Natural killer cell treated with Interleukin-12 subunit alpha and Interleukin-12 subunit beta and Interleukin-15 and Interleukin-18, amount 100 ng/mL, for 72 hours (primary cell): ENCODE results near the gene PIM2. TPM values are rescaled to one million over a fixed set of nuclear protein-coding genes. Genes with fewer than 3 reads are reported as not detected.
"Not testable (repeated sequence)": the region's sequence is repeated elsewhere in the genome, so short reads cannot be mapped to it uniquely, and the experiment has no call there.

Experiments used
- ATAC-seq, 2 donors: fragments of 150-1000 bp; cut with Tn5 transposase in 1 of 2; sonication (Bioruptor Pico), chemical (Tn5 transposase) in 1 of 2; 2 replicates each; pipeline ENCODE4 v1.10.0; 2021
- DNase-seq: peaks from one replicate; pipeline ENCODE4 v3.0.0; 2022; ENCODE audit warnings: low spot score
- H3K27ac Mint-ChIP-seq, 2 donors: 1 replicate in 1 of 2; 2 replicates in 1 of 2; pipeline ENCODE4 v1.8.0; 2022; ENCODE audit warnings: mixed read lengths in 2 of 2, mild to moderate bottlenecking in 1 of 2, moderate library complexity in 1 of 2
- H3K27me3 Mint-ChIP-seq, 2 donors: 1 replicate in 1 of 2; 2 replicates in 1 of 2; pipeline ENCODE4 v1.8.0; 2022; ENCODE audit warnings: mixed read lengths in 2 of 2
- H3K36me3 Mint-ChIP-seq: one replicate; pipeline ENCODE4 v1.8.0; 2022; ENCODE audit warnings: mixed read lengths
- H3K4me1 Mint-ChIP-seq, 2 donors: 1 replicate in 1 of 2; 2 replicates in 1 of 2; pipeline ENCODE4 v1.8.0; 2022; ENCODE audit warnings: low read depth in 2 of 2, mixed read lengths in 2 of 2, mild to moderate bottlenecking in 1 of 2
- H3K4me3 Mint-ChIP-seq: one replicate; pipeline ENCODE4 v1.8.0; 2022; ENCODE audit warnings: mixed read lengths
- H3K9me3 Mint-ChIP-seq: 2 replicates; pipeline ENCODE4 v1.8.0; 2022; ENCODE audit warnings: mixed read lengths
- total RNA-seq, 2 donors: library from RNA; stranded (reverse); gene quantifications; one replicate each; pipeline ENCODE4 v1.2.3, GENCODE V29; 2022

PIM2 gene
- total RNA-seq, 2 donors from 2014 or later, result 291 to 478 TPM

DNA sequence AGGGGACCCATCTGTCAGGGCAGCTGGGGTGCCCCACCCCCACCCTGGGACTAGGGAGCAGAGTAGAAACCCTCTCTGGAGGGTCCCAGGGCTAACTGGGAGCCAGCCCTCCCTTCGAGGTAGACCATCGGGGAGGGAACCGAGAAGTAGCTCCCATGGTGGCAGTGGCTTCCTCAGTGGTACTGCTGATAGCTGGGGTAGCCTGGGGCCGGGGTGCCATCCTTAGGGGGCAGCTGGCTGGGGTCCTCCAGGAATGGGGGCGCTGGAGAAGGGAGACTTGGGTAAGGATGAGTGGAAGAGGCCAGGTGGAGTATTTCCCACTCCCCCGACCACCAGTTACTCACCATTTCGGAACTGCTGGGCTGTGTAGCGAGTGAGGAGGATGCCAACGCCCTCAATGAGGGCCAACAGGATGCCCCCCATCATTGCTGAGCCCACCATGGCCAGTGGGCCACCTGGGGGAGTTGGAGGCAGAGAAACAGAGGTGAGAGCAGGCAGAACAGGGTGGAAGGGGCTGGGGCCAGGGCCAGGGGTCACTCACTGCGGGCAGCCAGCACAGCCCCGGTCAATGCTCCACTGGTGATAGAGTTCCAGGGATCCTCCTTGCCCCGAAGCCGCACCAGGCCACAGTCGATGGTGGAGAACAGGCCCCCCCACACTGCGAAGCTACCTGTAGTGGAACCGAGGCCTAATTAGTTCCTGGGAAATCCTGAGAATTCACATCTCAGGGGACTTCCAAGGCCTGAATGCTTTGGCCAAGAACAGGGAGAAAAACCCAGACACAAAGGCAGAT, 25.1 kb downstream of the PIM2 start:
- Mint-ChIP-seq H3K36me3 (no peaks in the 10 kb centered on the region), H3K4me1 (peaks cover 21 to 35% of the 10 kb centered on the region in 2 donors), H3K4me3 (no peak overlapping the region), H3K27ac (peak overlapping the region in 1 of 2 donors; percentile 3), H3K27me3 (peaks cover 0 to 4% of the 10 kb centered on the region in 2 donors), H3K9me3 (no peaks in the 10 kb centered on the region)
- DNase-seq, result no peak
- ATAC-seq, result no peak

DNA sequence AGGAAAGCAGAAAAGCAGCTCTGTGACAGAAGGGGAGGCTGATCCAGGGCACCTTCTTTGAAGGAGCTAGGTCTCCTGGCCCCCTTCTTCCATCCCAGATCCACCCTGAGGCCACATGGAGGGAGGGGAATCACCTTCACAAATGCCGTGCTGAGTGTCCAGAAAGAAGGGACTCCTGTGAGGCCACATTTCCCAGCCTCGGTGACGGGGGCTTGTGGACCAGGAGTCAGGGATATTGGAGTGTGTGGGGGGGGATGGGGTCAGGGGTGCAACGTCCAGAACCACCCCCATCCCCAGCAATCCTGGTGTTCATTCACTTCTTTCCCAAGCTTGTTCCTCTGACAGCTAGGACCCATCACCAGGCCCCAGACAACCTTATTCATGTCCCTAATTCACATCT, 25.9 kb downstream of the PIM2 start:
- H3K9me3 Mint-ChIP-seq, result no peaks in the 10 kb centered on the region
- H3K4me1 Mint-ChIP-seq, result peaks cover 17 to 29% of the 10 kb centered on the region in 2 donors
- DNase-seq (no peak), ATAC-seq (no peak)
- peaks cover 0 to 4% of the 10 kb centered on the region in 2 donors for H3K27me3 Mint-ChIP-seq
- no peak overlapping the region for H3K4me3 Mint-ChIP-seq
- H3K27ac Mint-ChIP-seq, result peak overlapping the region in 1 of 2 donors; percentile 3
- H3K36me3 Mint-ChIP-seq, result no peaks in the 10 kb centered on the region

DNA sequence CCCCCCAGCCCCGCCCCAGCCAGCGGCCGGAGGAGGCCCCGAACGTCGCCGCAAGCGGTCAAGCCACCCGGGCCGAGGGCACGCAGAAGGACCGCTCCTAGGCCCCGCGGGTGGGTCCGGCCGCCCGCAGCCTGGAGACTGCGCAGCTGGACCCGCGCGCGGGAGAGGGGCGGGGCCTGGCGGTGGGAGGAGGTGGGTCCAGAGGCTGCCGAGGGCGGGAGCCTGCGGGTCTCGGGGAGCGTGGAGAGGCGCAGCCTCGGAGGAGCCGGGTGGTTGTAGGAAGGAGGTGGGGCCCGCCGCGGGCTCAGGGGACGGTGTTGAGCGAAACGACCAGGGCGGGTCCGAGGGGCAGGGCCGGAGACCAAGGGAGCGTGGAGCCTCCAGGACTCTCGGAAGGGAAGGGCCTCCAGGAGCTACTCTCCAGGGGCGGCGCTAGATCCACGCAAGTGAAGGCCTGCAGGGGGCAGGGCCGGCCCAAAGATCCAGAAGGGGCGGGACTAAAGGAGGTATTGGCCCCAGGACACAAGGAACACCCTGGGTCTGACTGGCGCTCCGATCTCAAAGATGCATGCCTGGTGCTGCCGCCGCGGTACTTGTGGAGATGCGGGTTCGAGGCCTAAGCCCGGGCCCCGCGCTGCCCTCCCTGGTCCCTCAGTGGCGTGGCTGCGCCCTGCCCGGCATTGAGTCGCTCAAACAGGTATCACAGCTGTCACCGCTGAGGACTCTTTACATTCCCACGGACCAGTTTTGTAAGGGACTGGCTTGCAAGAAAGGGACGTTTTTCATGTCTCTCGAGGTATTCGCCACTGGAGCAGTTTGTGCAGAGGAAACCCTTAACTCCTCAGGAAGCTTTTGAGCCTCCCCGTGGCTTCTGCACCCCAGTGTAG, 27.2 kb downstream of the PIM2 start:
- H3K9me3 Mint-ChIP-seq, result no peaks in the 10 kb centered on the region
- no peaks in the 10 kb centered on the region for H3K36me3 Mint-ChIP-seq
- H3K4me1 Mint-ChIP-seq, result peaks cover 13 to 22% of the 10 kb centered on the region in 2 donors
- no peak overlapping the region for H3K27ac Mint-ChIP-seq
- peak; percentile 93 to 96 for ATAC-seq
- H3K4me3 Mint-ChIP-seq, result peak overlapping the region; percentile 85
- DNase-seq, result peak; percentile 81
- H3K27me3 Mint-ChIP-seq, result peaks cover 0 to 4% of the 10 kb centered on the region in 2 donors

DNA sequence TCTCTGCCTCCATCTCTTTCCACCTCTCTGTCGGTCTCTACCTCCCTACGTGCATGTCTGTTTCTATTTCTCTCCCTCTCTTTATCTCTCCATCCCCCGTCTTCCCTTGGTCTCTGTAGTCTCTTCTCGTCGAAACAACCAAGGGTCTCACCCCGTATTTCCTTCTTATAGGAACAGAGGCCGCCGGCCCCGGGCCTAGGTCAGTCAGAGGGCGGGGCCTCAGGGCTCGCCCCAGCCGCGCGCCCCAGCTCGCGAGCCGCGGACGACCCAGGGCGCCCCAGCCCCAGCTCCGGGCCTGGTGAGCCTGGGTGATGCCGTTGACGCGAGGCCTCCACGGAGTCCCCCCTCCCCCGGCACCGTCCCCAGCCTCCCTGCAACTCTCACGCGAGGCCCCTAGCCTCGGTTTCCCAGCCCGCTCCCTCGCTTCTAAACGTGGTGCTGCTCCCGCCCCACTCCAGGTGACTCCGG, 27.9 kb downstream of the PIM2 start:
- no peak for DNase-seq
- ATAC-seq, result peak; percentile 62 to 68
- Mint-ChIP-seq H3K27me3 (peaks cover 0 to 4% of the 10 kb centered on the region in 2 donors), H3K4me3 (peak overlapping the region; percentile 85), H3K9me3 (no peaks in the 10 kb centered on the region), H3K36me3 (no peaks in the 10 kb centered on the region), H3K27ac (peak overlapping the region in 1 of 2 donors; percentile 17), H3K4me1 (peaks cover 10 to 18% of the 10 kb centered on the region in 2 donors)

DNA sequence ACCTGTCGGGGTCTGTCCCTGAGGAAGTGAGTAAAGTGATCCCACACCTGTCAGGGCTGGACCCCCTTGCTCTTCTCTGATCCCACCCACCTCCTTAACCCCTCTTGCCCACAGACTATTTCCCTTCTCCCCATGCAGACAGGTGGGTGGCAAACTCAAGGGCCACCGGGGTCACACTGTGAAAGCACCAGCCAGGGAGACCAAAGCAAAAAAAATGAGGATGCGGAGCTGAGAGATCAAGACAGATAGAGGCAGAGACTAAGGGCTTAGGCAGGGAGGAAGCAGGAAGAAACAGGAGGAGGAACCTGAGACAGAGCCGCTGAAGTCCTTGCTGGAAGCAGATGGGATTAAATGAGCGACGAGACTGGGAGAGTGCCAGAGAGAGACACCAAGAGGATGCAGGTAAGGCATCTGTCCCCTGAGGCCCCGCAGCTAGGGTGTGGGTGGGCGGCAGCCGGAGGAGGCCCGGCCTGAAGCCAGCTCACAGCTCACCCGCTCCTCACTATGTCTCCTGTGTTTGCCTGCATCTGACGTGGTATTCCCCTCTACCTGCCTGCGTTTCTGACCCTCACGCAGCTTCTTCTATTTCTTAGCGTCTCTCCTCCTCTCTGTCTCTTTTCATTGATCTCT, 28.4 kb downstream of the PIM2 start:
- Mint-ChIP-seq H3K27me3 (peaks cover 0 to 4% of the 10 kb centered on the region in 2 donors), H3K4me3 (peak overlapping the region; percentile 85), H3K36me3 (no peaks in the 10 kb centered on the region), H3K27ac (peak overlapping the region in 1 of 2 donors; percentile 17), H3K4me1 (peaks cover 10 to 17% of the 10 kb centered on the region in 2 donors), H3K9me3 (no peaks in the 10 kb centered on the region)
- no peak for ATAC-seq
- DNase-seq, result no peak

DNA sequence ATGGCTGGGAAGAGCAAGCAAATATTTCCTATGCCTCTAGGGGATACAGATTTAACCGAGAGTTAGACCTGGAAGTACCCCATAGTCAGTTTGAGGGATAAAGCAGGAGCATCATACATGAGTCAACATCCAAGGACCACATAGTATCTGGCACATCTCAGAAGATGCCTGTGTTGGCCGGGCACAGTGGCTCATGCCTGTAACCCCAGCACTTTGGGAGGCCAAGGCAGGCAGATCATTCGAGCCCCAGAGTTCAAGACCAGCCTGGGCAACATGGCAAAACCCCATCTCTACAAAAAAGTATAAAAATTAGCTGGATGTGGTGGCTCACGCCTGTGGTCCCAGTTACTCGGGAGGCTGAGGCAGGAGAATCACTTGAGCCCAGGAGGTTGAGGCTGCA, 32.2 kb downstream of the PIM2 start:
- peaks cover 8 to 10% of the 10 kb centered on the region in 2 donors for H3K4me1 Mint-ChIP-seq
- not testable (repeated sequence) for ATAC-seq, H3K27me3 Mint-ChIP-seq, H3K9me3 Mint-ChIP-seq, H3K27ac Mint-ChIP-seq, DNase-seq, H3K4me3 Mint-ChIP-seq, H3K36me3 Mint-ChIP-seq

DNA sequence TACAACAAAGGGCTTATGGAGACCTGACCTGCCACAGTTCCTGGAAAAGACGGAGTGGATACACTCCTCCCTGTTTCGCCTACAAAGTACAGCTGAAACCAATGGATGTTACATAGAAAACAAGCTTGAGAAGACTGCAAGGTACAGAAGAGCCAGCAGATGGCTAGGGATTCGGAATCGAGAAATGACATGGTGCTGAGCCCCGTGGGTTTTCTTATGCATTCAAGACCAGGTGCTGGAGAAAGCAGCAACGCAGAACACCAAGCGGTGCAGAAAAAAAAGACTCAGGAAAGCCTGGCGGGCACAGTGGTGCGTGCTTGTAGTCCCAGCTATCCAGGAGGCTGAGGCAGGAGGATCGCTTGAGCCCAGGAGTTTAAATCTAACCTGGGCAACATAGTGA, 35.1 kb downstream of the PIM2 start:
- Mint-ChIP-seq H3K36me3 (no peaks in the 10 kb centered on the region), H3K27me3 (peaks cover 6% of the 10 kb centered on the region in 2 donors), H3K9me3 (no peaks in the 10 kb centered on the region), H3K4me3 (no peak overlapping the region), H3K4me1 (no peaks in the 10 kb centered on the region), H3K27ac (no peak overlapping the region)
- DNase-seq, result no peak
- ATAC-seq, result no peak

DNA sequence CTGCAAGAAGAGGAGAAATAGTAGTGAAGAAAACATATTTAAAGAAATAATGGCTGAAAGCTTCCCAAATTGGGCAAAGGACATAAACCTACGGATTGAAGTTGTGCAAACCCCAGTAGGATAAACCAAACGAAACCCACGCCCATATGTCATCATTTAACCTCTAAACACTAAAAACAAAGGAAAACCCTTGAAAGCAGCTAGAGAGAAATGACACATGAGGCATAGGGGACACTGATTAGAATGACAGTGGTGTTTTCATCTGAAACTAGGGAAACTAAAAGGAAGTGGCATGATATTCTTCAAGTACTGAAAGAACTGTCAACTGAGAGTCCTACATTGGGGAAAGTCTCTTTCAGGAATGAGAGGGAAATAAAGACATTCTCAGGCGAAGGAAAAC, 41.9 kb downstream of the PIM2 start:
- DNase-seq, ATAC-seq, H3K4me3 Mint-ChIP-seq, H3K4me1 Mint-ChIP-seq, H3K9me3 Mint-ChIP-seq, H3K36me3 Mint-ChIP-seq, H3K27ac Mint-ChIP-seq: not testable (repeated sequence)
- peaks cover 6 to 19% of the 10 kb centered on the region in 2 donors for H3K27me3 Mint-ChIP-seq

DNA sequence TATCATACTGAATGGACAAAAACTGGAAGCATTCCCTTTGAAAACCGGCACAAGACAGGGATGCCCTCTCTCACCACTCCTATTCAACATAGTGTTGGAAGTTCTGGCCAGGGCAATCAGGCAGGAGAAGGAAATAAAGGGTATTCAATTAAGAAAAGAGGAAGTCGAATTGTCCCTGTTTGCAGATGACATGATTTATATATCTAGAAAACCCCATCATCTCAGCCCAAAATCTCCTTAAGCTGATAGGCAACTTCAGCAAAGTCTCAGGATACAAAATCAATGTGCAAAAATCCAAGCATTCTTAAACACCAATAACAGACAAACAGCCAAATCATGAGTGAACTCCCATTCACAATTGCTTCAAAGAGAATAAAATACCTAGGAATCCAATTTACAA, 46.8 kb downstream of the PIM2 start:
- not testable (repeated sequence) for H3K36me3 Mint-ChIP-seq, H3K27ac Mint-ChIP-seq, H3K4me1 Mint-ChIP-seq, DNase-seq, ATAC-seq, H3K9me3 Mint-ChIP-seq, H3K4me3 Mint-ChIP-seq
- peaks cover 6 to 29% of the 10 kb centered on the region in 2 donors for H3K27me3 Mint-ChIP-seq

DNA sequence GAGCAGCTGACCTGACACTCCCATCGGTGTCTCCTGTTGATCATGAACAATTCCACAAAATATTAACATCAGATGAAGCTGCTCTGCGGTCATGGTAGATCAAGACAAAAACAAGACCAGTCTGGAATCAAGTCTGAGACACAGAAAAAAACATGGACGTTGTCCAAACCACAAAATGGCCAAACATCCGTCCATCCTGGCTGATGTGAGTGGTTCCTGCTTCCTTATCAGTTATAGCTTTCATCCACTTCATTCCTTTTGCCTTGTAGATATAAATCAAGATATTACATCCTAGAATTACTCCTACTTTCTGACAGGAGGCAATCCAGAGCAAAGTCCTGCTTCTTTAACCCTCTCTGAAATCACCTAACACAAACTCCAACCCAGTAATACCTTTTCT, 54.6 kb downstream of the PIM2 start:
- Mint-ChIP-seq H3K36me3 (no peaks in the 10 kb centered on the region), H3K4me1 (no peaks in the 10 kb centered on the region), H3K9me3 (no peaks in the 10 kb centered on the region), H3K27me3 (peaks cover 0 to 18% of the 10 kb centered on the region in 2 donors), H3K27ac (no peak overlapping the region), H3K4me3 (no peak overlapping the region)
- ATAC-seq (no peak), DNase-seq (no peak)

Other genes starting within 250 kb of the PIM2 start
- 100 to 1,000 TPM in 1 of 2 donors, 10 to 100 TPM in 1; 98.7 to 109 TPM for gene WAS, start 235.2 kb downstream of the PIM2 start, total RNA-seq
- gene SUV39H1, start 222.3 kb downstream of the PIM2 start, total RNA-seq, result 10 to 100 TPM; 19.2 to 33.8 TPM
- gene GLOD5, start 157.3 kb downstream of the PIM2 start, total RNA-seq, result not detected
- under 1 TPM in 1 of 2 donors, not detected in 1; 0.73 TPM for gene GATA1, start 132.4 kb downstream of the PIM2 start, total RNA-seq
- gene HDAC6, start 117.0 kb downstream of the PIM2 start, total RNA-seq, result 10 to 100 TPM; 66.0 to 71.5 TPM
- not detected for gene ERAS, start 92.5 kb downstream of the PIM2 start, total RNA-seq
- under 1 TPM; 0.42 to 0.55 TPM for gene PCSK1N, start 83.4 kb downstream of the PIM2 start, total RNA-seq
- 10 to 100 TPM; 64.0 to 64.6 TPM for gene TIMM17B, start 21.3 kb downstream of the PIM2 start, total RNA-seq
- gene PQBP1, start 21.1 kb downstream of the PIM2 start, total RNA-seq, result 10 to 100 TPM; 75.3 to 80.8 TPM
- gene SLC35A2, start 7.4 kb downstream of the PIM2 start, total RNA-seq, result 10 to 100 TPM; 25.5 to 26.9 TPM
- gene OTUD5, start 38.6 kb upstream of the PIM2 start, total RNA-seq, result 10 to 100 TPM; 75.8 to 79.9 TPM
- gene KCND1, start 52.8 kb upstream of the PIM2 start, total RNA-seq, result 1 to 10 TPM; 3.3 to 6.2 TPM
- gene GRIPAP1, start 83.2 kb upstream of the PIM2 start, total RNA-seq, result 100 to 1,000 TPM in 1 of 2 donors, 10 to 100 TPM in 1; 97.8 to 143 TPM
- 10 to 100 TPM; 38.6 to 45.6 TPM for gene TFE3, start 124.3 kb upstream of the PIM2 start, total RNA-seq
- gene CCDC120, start 140.0 kb upstream of the PIM2 start, total RNA-seq, result 1 to 10 TPM; 5.3 to 9.0 TPM
- 10 to 100 TPM; 16.4 to 19.5 TPM for gene PRAF2, start 155.0 kb upstream of the PIM2 start, total RNA-seq
- 10 to 100 TPM; 48.1 to 62.3 TPM for gene WDR45, start 160.9 kb upstream of the PIM2 start, total RNA-seq
- gene GPKOW, start 204.7 kb upstream of the PIM2 start, total RNA-seq, result 10 to 100 TPM; 19.1 to 27.7 TPM
- 1 to 10 TPM; 1.2 to 1.3 TPM for gene MAGIX, start 243.7 kb upstream of the PIM2 start, total RNA-seq